Progenitor cell of endocrine pancreas (in vitro differentiated cells): ENCODE data around the gene PPP2R5C. TPM values are rescaled to one million over a fixed set of nuclear protein-coding genes. Genes with fewer than 3 reads are reported as not detected.

Experiments
- DNase-seq: peaks from one replicate; pipeline ENCODE4 v3.0.0; 2021; ENCODE audit warnings: low spot score; ENCODE audit not compliant: unreplicated experiment
- H3K27ac Mint-ChIP-seq: 2 replicates; pipeline ENCODE4 v1.8.0; 2021; ENCODE audit warnings: mild to moderate bottlenecking, moderate library complexity, mixed read lengths
- H3K27me3 Mint-ChIP-seq: 2 replicates; pipeline ENCODE4 v1.8.0; 2021; ENCODE audit warnings: mixed read lengths
- H3K36me3 Mint-ChIP-seq: 2 replicates; pipeline ENCODE4 v1.8.0; 2022; ENCODE audit warnings: mixed read lengths; ENCODE audit not compliant: insufficient read depth
- H3K4me1 Mint-ChIP-seq: 2 replicates; pipeline ENCODE4 v1.8.0; 2021; ENCODE audit warnings: low read depth, mixed read lengths
- H3K4me3 Mint-ChIP-seq: 2 replicates; pipeline ENCODE4 v1.8.0; 2021; ENCODE audit warnings: low read depth, mild to moderate bottlenecking, moderate library complexity, mixed read lengths
- H3K9me3 Mint-ChIP-seq: 2 replicates; pipeline ENCODE4 v1.8.0; 2021; ENCODE audit warnings: low read depth, mixed read lengths
- total RNA-seq: library from RNA; stranded (reverse); gene quantifications from 2 replicates; pipeline ENCODE4 v1.2.1, GENCODE V29; 2021
- TF ChIP-seq, protein P1 (sequence below): fragments of 200-600 bp; sonication (generic); IDR thresholded peaks from one replicate; pipeline ENCODE4 v1.5.0; 2021; ENCODE audit warnings: antibody characterized with exemption, mild to moderate bottlenecking; ENCODE audit not compliant: unreplicated experiment

Gene PPP2R5C
- total RNA-seq, 1 donor from 2014 or later: 120 TPM

DNA sequence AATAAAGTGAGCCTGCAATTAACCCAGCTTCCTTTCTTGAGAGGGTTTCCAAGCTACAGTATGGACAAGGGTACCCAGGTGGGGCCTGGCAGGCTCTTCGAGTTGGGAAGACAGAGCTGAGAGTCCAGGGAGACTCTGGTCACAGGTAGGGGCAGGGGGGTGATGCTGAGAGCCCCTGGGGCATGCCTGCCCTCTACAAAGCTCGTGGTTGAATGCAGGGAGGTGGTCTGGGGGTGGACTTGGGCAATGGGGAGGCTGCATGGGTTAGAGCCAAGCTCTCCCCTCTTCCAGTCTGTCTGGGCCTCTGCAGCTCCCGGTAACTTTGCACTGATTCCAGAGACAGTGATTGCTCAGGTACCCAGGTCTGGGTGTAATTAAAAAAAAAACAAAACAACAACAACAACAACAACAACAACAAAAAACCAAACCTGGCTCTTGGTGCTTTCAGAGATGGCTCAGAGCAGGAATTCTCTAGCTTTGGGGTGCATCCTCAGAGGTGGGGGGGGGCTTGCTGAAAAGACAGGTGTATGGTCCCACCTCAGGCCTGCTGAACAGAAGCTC, 30.8 kb upstream of the PPP2R5C start:
- peaks cover 3% of the 10 kb centered on the region for H3K9me3 Mint-ChIP-seq
- H3K27me3 Mint-ChIP-seq: peaks cover 8% of the 10 kb centered on the region
- H3K36me3 Mint-ChIP-seq: peaks cover 2% of the 10 kb centered on the region
- TF ChIP-seq, protein P1, sequence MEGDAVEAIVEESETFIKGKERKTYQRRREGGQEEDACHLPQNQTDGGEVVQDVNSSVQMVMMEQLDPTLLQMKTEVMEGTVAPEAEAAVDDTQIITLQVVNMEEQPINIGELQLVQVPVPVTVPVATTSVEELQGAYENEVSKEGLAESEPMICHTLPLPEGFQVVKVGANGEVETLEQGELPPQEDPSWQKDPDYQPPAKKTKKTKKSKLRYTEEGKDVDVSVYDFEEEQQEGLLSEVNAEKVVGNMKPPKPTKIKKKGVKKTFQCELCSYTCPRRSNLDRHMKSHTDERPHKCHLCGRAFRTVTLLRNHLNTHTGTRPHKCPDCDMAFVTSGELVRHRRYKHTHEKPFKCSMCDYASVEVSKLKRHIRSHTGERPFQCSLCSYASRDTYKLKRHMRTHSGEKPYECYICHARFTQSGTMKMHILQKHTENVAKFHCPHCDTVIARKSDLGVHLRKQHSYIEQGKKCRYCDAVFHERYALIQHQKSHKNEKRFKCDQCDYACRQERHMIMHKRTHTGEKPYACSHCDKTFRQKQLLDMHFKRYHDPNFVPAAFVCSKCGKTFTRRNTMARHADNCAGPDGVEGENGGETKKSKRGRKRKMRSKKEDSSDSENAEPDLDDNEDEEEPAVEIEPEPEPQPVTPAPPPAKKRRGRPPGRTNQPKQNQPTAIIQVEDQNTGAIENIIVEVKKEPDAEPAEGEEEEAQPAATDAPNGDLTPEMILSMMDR: no peak
- H3K4me3 Mint-ChIP-seq: no peak overlapping the region
- no peak overlapping the region for H3K27ac Mint-ChIP-seq
- no peak for DNase-seq
- peaks cover 5% of the 10 kb centered on the region for H3K4me1 Mint-ChIP-seq

DNA sequence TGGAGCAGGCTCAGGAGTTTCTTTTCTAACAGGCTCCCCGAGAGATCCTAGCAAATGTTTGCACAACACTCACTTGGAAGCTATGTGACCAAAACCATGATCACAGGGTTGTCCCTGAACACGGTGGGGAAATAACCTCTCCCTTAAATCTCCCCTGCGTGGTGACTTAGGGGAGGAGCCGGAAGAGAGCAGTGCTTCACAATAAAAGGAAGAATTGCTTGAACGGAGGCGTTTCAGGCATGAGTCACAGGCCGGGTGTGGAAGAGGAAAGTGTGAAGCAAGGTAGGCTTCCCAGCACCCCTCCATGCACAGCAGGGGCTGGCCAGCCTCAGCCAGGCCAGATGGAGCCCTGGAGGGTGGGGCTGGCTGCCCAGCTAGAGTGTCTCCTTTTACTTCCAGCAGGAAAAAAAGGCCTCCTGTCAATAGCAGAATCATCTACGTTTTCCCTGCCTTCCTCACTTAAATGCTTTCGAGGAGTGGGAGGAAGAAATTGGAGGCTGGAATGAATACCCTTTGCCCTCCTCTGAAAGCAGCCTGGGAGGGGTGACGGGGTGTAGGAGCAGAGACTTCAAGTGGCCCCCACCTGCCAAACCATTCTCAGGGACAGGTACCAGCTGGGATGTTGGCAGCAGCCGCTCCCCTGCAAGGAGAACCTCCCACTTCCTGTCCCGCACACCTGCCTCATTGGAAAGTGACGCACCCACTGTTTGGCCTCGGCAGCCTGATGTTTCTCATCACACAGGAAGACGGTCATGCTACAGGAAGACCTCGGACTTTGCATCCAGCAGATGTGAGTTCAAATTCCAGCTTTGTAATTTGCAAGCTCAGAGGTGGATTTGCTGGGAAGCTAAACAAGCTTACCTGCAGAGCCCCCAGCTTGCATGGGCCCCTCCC, 30.1 kb upstream of the PPP2R5C start:
- Mint-ChIP-seq H3K4me3 (no peak overlapping the region), H3K27ac (no peak overlapping the region), H3K9me3 (peaks cover 3% of the 10 kb centered on the region), H3K4me1 (peaks cover 5% of the 10 kb centered on the region), H3K27me3 (peaks cover 8% of the 10 kb centered on the region), H3K36me3 (peaks cover 2% of the 10 kb centered on the region)
- TF ChIP-seq, protein P1: no peak
- DNase-seq: no peak

DNA sequence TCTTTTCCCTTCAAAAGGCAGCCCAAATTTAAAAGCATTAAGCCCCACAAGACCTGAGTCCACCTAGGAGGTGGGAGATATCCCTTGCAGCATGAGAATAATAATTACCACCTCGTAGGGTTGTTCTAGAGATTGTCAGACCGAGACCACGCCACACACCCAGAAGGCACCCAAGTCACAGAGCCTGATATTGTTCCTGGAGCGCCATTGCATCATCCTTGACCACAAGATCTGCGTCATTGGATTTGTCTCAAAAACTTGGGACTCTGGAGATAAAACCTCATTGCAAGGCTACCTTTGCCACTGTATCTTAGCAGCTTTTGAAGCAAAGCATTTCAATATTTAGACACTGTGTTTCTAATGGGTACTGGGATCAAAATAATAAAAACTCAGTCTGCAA, 29.4 kb upstream of the PPP2R5C start:
- H3K4me1 Mint-ChIP-seq: peaks cover 5% of the 10 kb centered on the region
- peaks cover 6% of the 10 kb centered on the region for H3K27me3 Mint-ChIP-seq
- DNase-seq: no peak
- H3K27ac Mint-ChIP-seq: no peak overlapping the region
- H3K36me3 Mint-ChIP-seq: peaks cover 2% of the 10 kb centered on the region
- H3K9me3 Mint-ChIP-seq: peaks cover 2% of the 10 kb centered on the region
- TF ChIP-seq, protein P1: no peak
- H3K4me3 Mint-ChIP-seq: no peak overlapping the region

DNA sequence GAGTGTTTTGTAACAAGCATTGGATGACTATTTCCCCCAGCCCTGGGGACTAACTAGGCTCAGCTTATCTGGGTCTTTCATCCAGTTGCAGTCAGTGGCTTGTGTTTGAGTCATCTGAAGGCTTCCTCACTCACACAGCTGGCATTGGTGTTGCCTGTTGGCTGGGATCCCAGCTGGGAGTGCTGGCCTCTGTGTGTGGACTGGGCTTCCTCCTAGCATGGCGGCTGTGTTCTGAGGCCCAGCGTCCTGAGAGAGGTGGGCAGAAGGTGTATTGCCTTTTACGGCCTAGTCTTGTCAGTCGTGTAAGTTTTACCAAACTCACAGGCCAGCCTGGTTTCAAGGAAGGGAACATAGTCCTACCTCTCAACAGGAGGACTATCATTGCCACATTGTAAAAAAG, 28.3 kb upstream of the PPP2R5C start:
- no peak overlapping the region for H3K27ac Mint-ChIP-seq
- H3K27me3 Mint-ChIP-seq: peaks cover 4% of the 10 kb centered on the region
- DNase-seq: no peak
- H3K4me3 Mint-ChIP-seq: no peak overlapping the region
- H3K36me3 Mint-ChIP-seq: no peaks in the 10 kb centered on the region
- H3K4me1 Mint-ChIP-seq: peaks cover 5% of the 10 kb centered on the region
- H3K9me3 Mint-ChIP-seq: no peaks in the 10 kb centered on the region
- TF ChIP-seq, protein P1: no peak

DNA sequence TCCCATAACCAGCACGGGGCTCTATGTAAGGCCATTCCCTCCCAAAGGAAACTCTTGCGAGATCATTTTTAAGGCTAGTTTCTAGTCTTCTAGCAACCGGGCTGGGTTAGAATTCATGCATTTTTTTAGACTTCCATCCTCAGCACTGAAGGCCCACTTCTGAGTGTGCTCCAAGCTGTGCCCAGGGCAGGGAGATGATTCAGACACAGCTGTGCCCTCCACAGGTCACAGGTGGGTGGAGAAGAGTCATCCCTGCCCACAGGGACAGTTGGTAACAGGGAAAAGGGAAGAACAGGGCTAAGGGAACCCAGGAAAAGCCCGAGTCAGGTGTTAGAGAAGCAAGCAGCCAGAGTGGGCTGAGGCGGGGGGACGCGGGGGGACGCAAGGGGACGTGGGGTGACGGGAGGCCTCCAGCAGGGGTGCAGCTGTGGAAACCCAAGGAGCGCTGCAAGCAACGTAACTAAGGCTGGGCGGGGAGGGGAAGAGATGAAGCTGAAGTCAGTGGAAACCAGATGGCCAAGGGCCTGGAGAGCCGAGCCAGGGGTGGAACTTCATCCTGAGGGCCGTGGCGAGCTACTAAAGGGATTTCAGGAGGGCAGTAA, 27.2 kb upstream of the PPP2R5C start:
- Mint-ChIP-seq H3K4me1 (peaks cover 5% of the 10 kb centered on the region), H3K9me3 (no peaks in the 10 kb centered on the region), H3K27me3 (peaks cover 4% of the 10 kb centered on the region), H3K27ac (no peak overlapping the region), H3K36me3 (no peaks in the 10 kb centered on the region), H3K4me3 (no peak overlapping the region)
- no peak for DNase-seq
- TF ChIP-seq, protein P1: no peak
